Neural crest cell (in vitro differentiated cells): ENCODE results near the gene IGLL5. TPM values are rescaled to one million over a fixed set of nuclear protein-coding genes. Genes with fewer than 3 reads are reported as not detected.

ENCODE experiments used
- DNase-seq: peaks from one replicate; pipeline ENCODE4 v3.0.0; 2021; ENCODE audit warnings: low read depth, mixed read lengths, low spot score
- H3K27ac Mint-ChIP-seq: one replicate; pipeline ENCODE4 v1.8.0; 2021; ENCODE audit warnings: mild to moderate bottlenecking, mixed read lengths; ENCODE audit not compliant: unreplicated experiment
- H3K27me3 Mint-ChIP-seq: 2 replicates; pipeline ENCODE4 v1.8.0; 2021; ENCODE audit warnings: low read depth, mild to moderate bottlenecking, mixed read lengths
- H3K36me3 Mint-ChIP-seq: 2 replicates; pipeline ENCODE4 v1.8.0; 2021; ENCODE audit warnings: low read depth, mild to moderate bottlenecking, mixed read lengths
- H3K4me1 Mint-ChIP-seq: 2 replicates; pipeline ENCODE4 v1.8.0; 2021; ENCODE audit warnings: mixed read lengths
- H3K4me3 Mint-ChIP-seq: one replicate; pipeline ENCODE4 v1.8.0; 2021; ENCODE audit warnings: mild to moderate bottlenecking, mixed read lengths
- H3K9me3 Mint-ChIP-seq: 2 replicates; pipeline ENCODE4 v1.8.0; 2021; ENCODE audit warnings: mixed read lengths
- CTCF ChIP-seq: fragments of 200-600 bp; sonication (generic); conservative IDR thresholded peaks from 2 replicates; pipeline ENCODE4 v1.5.0; 2021; ENCODE audit warnings: antibody characterized with exemption, mild to moderate bottlenecking
- total RNA-seq: library from RNA; stranded (reverse); gene quantifications from 2 replicates; pipeline ENCODE4 v1.2.1, GENCODE V29; 2021

IGLL5 gene
- total RNA-seq, 1 donor from 2014 or later, result not detected

GRCh38 chr22:22878801-22879674 lies 8.6 kb upstream of the IGLL5 start:
- no peaks in the 10 kb centered on the region for H3K36me3 Mint-ChIP-seq

DNA sequence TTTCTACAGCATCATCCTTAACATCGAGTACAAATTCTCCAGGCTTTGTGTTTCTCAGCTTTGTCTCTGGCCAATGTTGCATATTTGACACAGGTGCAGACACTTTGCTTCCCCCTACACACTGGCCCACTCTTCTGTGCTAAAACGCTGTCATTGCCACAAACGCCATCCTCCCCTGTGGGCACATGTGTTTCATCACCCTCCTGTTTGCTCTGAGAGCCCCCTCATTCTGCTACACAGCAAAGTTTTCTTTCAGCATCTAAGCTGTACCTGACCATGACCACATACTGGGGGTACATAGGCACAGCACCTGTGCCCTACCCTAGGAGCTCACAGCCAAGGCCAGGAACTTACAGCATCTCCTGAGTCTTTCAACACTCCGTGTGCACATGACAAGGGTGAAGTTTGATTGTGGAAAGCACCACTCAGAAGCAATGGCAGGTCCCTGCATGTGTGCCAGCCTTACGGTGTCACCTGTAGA lies 7.9 kb upstream of the IGLL5 start:
- H3K27me3 Mint-ChIP-seq, result peaks cover 69% of the 10 kb centered on the region
- no peak overlapping the region for H3K27ac Mint-ChIP-seq
- H3K4me1 Mint-ChIP-seq, result no peaks in the 10 kb centered on the region
- H3K36me3 Mint-ChIP-seq, result no peaks in the 10 kb centered on the region
- no peak overlapping the region for H3K4me3 Mint-ChIP-seq
- TF ChIP-seq CTCF, result no peak
- H3K9me3 Mint-ChIP-seq, result no peaks in the 10 kb centered on the region
- DNase-seq, result no peak

More at GRCh38 chr22:22878801-22879674, 8.6 kb upstream of the IGLL5 start:
- Mint-ChIP-seq H3K9me3 (no peaks in the 10 kb centered on the region), H3K27ac (no peak overlapping the region), H3K4me1 (no peaks in the 10 kb centered on the region), H3K4me3 (no peak overlapping the region), H3K27me3 (peaks cover 67% of the 10 kb centered on the region)
- no peak for DNase-seq
- TF ChIP-seq CTCF, result no peak

GRCh38 chr22:22880645-22881044 lies 7.0 kb upstream of the IGLL5 start:
- Mint-ChIP-seq H3K36me3 (no peaks in the 10 kb centered on the region), H3K4me3 (no peak overlapping the region), H3K9me3 (no peaks in the 10 kb centered on the region), H3K27me3 (peaks cover 73% of the 10 kb centered on the region), H3K4me1 (no peaks in the 10 kb centered on the region), H3K27ac (no peak overlapping the region)
- no peak for TF ChIP-seq CTCF
- DNase-seq, result no peak

- Mint-ChIP-seq H3K27me3 (peaks cover 73% of the 10 kb centered on the region), H3K4me1 (no peaks in the 10 kb centered on the region), H3K27ac (no peak overlapping the region), H3K4me3 (no peak overlapping the region), H3K36me3 (no peaks in the 10 kb centered on the region), H3K9me3 (no peaks in the 10 kb centered on the region)
- DNase-seq, result no peak
- TF ChIP-seq CTCF, result no peak
These were observed 6.3 kb upstream of the IGLL5 start for GRCh38 chr22:22881116-22882000.

DNA sequence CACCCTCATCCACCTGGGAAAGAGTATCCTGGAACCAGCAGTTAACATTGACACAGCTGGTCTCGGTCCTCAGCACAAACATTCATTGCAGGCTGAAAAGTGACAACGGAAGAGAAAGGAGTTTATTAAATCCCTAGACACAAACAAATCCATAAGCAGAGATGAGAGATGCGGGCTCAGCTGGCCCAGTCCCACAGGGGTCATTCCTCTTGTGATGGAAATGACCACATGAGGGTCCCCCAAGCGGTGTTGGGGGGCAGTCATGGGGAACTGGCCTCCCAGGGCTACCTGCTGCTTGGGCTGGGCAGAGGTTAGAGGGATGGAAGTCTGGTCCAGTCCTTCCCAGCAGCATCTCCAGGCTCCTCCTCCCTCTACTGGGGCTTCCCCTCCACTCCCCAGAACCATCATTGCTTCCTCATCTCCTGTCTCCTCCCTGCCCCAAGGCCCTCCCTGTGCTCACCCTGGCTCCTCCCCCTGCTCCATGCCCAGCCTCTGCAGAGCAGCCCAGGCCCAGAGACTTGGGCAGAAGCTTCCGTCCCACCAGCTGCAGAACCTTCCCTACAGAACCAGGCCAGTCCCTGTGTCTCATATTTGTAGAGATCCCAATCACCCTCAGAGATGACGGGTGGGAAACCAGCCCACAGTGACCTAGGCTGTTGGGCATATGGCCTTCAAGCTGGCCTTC lies 5.4 kb upstream of the IGLL5 start:
- Mint-ChIP-seq H3K36me3 (no peaks in the 10 kb centered on the region), H3K4me3 (no peak overlapping the region), H3K9me3 (no peaks in the 10 kb centered on the region), H3K27me3 (peaks cover 78% of the 10 kb centered on the region), H3K4me1 (no peaks in the 10 kb centered on the region), H3K27ac (no peak overlapping the region)
- TF ChIP-seq CTCF, result no peak
- no peak for DNase-seq
